Measurements from ENCODE around the gene LGALS9B.
"Not testable (repeated sequence)": the region's sequence is repeated elsewhere in the genome, so short reads cannot be mapped to it uniquely, and the experiment has no call there.

The LGALS9B gene

DNA sequence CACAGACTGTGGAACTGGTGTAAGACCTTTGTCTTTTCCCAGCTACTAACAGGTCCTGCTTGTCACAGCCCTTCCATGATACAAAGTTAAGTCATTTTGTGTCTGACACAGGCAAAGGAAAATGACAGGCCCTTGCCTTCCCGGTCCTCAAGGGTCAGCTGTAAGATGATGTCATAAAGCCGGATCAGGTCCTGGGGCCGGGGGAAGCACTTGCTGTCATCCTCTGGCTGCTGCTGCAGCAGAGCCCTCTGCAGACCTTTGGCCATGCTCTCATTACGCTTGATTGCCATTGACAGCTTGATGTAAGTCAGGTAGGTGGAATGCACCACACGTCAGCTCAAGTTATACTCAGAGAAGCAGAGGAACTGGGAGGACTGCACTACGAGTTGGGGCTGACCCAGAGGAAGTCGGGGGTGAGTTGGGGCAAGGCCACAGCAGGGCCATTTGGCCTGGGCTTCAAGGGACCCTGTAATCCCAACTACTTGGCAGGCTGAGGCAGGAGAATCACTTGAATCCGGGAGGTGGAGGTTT, 50.9 kb downstream of the LGALS9B start:
- DNase-seq (ENCODE audit: low read depth) = not testable (repeated sequence)

DNA sequence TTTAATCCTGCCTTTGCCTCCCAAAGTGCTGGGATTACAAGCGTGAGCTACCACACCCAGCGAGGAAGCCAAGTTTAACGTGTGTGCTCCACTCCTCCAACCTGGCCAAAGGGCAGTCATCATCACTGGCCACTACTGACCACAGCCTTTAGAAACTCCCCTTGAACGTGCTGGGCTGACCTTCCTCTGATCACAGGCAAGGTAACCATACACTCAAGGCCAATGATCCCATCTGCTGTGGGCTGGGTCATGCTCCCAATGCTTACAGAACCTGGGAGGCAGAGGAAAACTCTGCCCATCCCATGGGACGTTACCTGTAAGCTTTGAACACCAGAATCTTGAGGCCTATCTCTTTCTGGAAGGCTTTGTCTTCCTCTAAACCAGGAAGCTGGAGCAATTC, 51.9 kb downstream of the LGALS9B start:
- not testable (repeated sequence) for DNase-seq (ENCODE audit: low read depth)

DNA sequence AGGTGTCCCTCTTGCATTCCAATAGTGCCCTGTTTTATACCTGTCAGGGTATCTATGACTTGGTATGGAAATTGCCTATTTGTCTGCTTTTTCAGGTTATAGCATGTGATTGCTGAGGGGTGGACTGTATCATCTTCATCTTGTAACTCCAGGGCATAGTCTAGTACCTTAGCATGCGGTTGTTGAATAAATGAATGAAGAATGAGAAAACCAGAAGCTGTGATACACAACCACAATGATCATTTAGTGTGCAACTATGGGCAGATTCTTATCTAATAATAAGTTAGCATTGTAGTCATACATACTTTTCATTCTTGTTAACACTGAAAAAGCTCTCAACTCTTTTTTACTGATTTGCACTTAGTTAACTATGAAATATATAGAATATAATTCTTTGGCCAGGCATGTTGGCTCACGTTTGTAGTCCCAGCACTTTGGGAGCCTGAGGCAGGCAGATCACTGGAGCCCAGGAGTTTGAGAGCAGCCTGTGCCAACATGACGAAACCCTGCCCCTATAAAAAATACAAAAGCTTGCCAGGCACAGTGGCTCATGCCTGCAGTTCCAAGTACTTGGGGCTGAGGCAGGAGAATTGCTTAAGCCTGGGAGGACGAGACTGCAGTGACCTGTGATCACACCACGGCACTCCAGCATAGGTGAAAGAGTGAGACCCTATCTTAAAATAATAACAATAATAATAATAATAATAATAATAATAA, 65.9 kb downstream of the LGALS9B start:
- DNase-seq (ENCODE audit: low read depth) = not testable (repeated sequence)

DNA sequence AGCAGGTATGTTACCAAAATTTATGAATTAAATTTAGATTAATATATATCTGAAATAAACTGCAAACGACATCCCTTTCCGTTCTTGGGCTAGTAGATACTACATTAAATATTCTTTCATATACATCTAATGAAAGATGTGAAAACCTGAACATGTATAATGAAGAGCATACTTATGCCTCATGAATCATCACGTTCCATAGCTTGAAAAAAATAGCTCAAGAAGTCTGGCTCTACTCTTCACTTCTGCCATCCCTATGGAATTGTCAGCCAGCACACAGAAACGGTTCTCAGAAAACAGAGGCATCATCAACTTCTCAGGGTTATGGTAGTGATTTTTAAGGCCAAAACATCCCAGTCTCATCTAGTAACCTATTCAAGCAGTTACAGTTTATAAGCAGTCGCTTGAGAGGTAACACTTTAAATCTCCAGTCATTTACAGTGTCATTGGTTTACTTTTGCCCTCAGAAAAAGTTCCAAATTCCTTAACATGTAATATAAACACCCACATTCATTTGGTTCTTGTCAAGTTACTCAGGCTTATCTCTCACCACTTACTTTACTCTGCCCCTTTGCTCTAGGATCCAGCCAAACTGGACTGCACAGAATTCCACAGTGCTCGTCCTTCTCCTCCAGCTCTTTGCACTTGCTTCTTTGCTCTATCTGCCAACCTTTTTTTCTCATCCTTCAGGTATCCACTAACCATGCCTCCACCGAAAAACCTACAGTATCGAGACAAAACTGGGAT, 66.6 kb downstream of the LGALS9B start:
- not testable (repeated sequence) for DNase-seq (ENCODE audit: low read depth)

Data from fibroblast of gingiva (primary cell).